Pancreas (tissue), 10 donors: ENCODE data around the gene TAS2R7. TPM values are rescaled to one million over a fixed set of nuclear protein-coding genes. Genes with fewer than 3 reads are reported as not detected.
"Not testable (repeated sequence)": the region's sequence is repeated elsewhere in the genome, so short reads cannot be mapped to it uniquely, and the experiment has no call there.

Source experiments
- ATAC-seq, 4 donors: fragments of 200-7000 bp; cut with Tn5 transposase; one replicate each; pipeline versions ENCODE4 v1.8.0 to v1.9.1; 2020; ENCODE audit warnings: mild to moderate bottlenecking in 4 of 4, moderate library complexity in 4 of 4
- DNase-seq, 6 donors: peaks; one replicate each; pipeline ENCODE4 v3.0.0-alpha.2; 2020
- FAIRE-seq: peaks from 2 replicates; lab custom pipeline; 2012; peaks lifted over from hg19 to GRCh38; lab: Jason Lieb, UNC
- H3K27ac ChIP-seq, 4 donors: fragments of 200-600 bp; sonication (generic); 1 replicate in 3 of 4; 2 replicates in 1 of 4; pipeline versions ENCODE4 v1.5.0 to v1.8.0; 2020
- H3K27me3 ChIP-seq, 4 donors: fragments of 200-600 bp; one replicate each; pipeline ENCODE4 v1.8.0; 2021
- H3K36me3 ChIP-seq, 3 donors: fragments of 200-600 bp; sonication (generic) in 1 of 3; one replicate each; pipeline versions ENCODE4 v1.5.0 to v1.8.0; 2020 to 2021
- H3K4me1 ChIP-seq, 3 donors: fragments of 200-600 bp; one replicate each; pipeline ENCODE4 v1.8.0; 2021
- H3K4me3 ChIP-seq, 4 donors: fragments of 200-600 bp; sonication (generic) in 2 of 4; one replicate each; pipeline versions ENCODE4 v1.5.0 to v1.8.0; 2020 to 2021
- H3K9me3 ChIP-seq, 4 donors: fragments of 200-600 bp; one replicate each; pipeline ENCODE4 v1.8.0; 2021
- WGBS, 2 donors: extraction: QIAGEN DNeasy Blood & Tissue Kit; methylation state at CpG; one replicate each; pipeline ENCODE4 v1.1.7; 2013; 5-methylcytosine and 5-hydroxymethylcytosine counted together
- intact Hi-C, 3 donors: fragments of 100-400 bp; cut with DNase I; formaldehyde crosslinking; loops; one replicate each; pipeline versions ENCODE4 v1.11.1 to v1.14.2; 2022
- polyA plus RNA-seq, 2 donors: library from polyadenylated mRNA; stranded (reverse); fragments of 200-250 nt; gene quantifications; one replicate each; pipeline ENCODE4 v1.2.3, GENCODE V29; 2013
- total RNA-seq, 6 donors: library from RNA; stranded (reverse); fragmentation: NEBNext Ultra II Directional in 4 of 6; extraction: Animal tissue kit (Norgen Biotek cat#: 25700) in 4 of 6; gene quantifications; one replicate each; pipeline versions ENCODE4 v1.2.1 to v1.2.4, GENCODE V29; 2021 to 2023
- TF ChIP-seq, protein P1 (sequence below), 4 donors: fragments of 200-600 bp; sonication (generic) in 3 of 4; IDR thresholded peaks; one replicate each; pipeline versions ENCODE4 v1.5.0 to v1.8.0; 2021; ENCODE audit warnings: antibody characterized with exemption in 4 of 4
- donor health status: healthy with polysubstance abuse.
- donor health status: DM: no; HTN: no; CAD: no; lungs with moderate emphysema.
- donor health status: DM: no; HTN: no; CAD: no.
- donor health status: control.
- donor health status: control.
- donor health status: Bipolar disorder and iron deficiency.
- donor health status: DM: yes; HTN: yes; CAD: no.
- donor health status: DM: no; HTN: no; CAD: no.
- donor health status: DM: no; HTN: no; CAD: no.
- donor health status: DM: yes; HTN: yes; CAD: no.

TAS2R7 gene
- total and polyA plus RNA-seq, 8 donors, result not detected

DNA sequence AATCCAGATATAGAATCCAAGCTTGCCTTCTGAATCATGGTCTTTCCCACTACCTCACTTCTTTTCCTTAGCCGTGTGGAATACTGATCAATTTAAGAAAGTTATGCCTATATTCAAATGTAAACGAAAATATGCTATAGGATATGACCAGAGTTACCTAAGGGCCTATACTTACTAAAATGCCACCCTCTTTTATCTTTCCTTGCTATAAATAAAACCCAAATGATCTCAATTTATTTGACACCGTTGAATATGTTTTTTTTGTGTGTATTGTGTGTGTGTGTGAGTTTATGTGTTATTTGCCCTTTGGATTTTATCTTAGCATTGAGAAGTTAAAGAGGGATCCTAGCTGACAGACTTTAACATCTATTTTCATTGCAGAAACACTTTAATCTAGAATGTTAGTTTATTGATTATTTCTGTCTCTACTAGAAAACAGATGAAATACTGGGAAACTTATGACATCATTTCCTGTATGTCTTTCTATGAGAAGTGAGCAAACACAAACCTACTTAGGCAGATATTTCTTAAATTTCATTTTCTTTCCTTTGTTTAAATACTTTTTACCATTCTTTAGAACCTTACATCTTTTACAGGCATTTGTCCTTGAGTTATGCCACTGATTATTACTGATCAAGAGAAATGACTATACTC is 9.6 kb upstream of the TAS2R7 start:
- DNase-seq (no peak), FAIRE-seq (no peak), ATAC-seq (no peak)
- TF ChIP-seq, protein P1, sequence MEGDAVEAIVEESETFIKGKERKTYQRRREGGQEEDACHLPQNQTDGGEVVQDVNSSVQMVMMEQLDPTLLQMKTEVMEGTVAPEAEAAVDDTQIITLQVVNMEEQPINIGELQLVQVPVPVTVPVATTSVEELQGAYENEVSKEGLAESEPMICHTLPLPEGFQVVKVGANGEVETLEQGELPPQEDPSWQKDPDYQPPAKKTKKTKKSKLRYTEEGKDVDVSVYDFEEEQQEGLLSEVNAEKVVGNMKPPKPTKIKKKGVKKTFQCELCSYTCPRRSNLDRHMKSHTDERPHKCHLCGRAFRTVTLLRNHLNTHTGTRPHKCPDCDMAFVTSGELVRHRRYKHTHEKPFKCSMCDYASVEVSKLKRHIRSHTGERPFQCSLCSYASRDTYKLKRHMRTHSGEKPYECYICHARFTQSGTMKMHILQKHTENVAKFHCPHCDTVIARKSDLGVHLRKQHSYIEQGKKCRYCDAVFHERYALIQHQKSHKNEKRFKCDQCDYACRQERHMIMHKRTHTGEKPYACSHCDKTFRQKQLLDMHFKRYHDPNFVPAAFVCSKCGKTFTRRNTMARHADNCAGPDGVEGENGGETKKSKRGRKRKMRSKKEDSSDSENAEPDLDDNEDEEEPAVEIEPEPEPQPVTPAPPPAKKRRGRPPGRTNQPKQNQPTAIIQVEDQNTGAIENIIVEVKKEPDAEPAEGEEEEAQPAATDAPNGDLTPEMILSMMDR (IDR thresholded peaks at IDR 0.05), result no peak
- Histone ChIP-seq H3K4me3 (no peak overlapping the region), H3K9me3 (no peaks in the 10 kb centered on the region), H3K27ac (no peak overlapping the region), H3K36me3 (no peaks in the 10 kb centered on the region), H3K4me1 (no peaks in the 10 kb centered on the region), H3K27me3 (peaks cover 0 to 7% (median 2%) of the 10 kb centered on the region in 4 donors)
- intact Hi-C loops, result no loop called here
- WGBS, 2 donors, result 67 to 82% methylated on average over 3 of the region's 3 CpGs

- H3K27ac ChIP-seq, result no peak within 1 kb of the TSS
- intact Hi-C loops, result no loop called here
- no peak within 1 kb of the TSS for H3K4me3 ChIP-seq
- H3K4me1 ChIP-seq, result no peaks in the 10 kb centered on the region
- H3K9me3 ChIP-seq, result no peaks in the 10 kb centered on the region
- DNase-seq (no peak), FAIRE-seq (no peak), ATAC-seq (no peak)
- H3K27me3 ChIP-seq, result peaks cover 0 to 7% (median 2%) of the 10 kb centered on the region in 4 donors
- TF ChIP-seq, protein P1 (IDR thresholded peaks at IDR 0.05), result no peak
- H3K36me3 ChIP-seq, result no peaks in the 10 kb centered on the region
These were observed 7.6 kb upstream of the TAS2R7 start, which contains the start of gene TAS2R9 for GRCh38 chr12:10810068-10810467. TSS of gene TAS2R9 (minus strand) at chr12:10810168. CDS start at chr12:10810075, 93 bp downstream.

DNA sequence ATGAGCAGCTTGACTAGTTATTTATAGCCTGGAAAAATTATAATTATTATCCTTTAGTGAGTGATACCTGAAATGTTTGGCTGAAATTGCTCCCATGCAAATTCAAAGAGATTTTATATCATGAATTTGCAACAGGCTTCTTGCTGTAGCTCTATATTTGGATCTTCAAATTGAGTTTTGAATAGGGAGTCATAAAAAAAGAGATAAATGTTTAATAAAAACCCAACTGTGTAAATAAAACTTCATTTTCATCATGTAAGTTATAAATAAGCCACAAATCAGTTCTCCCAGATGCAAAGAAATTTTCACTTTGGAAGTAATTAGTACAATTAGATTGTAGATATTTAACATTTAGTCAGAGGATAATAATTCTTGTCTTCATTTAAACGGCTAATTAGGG is 4.8 kb upstream of the TAS2R7 start, which contains the start of gene TAS2R8:
Gene TAS2R8 (minus strand): TSS at position 101 of the 400 bp plus-strand sequence. CDS start 306 bp downstream, outside the sequence.
- FAIRE-seq, result no peak
- H3K36me3 ChIP-seq, result no peaks in the 10 kb centered on the region
- no peak for DNase-seq
- TF ChIP-seq, protein P1 (IDR thresholded peaks at IDR 0.05), result no peak
- H3K27me3 ChIP-seq, result peaks cover 0 to 4% (median 0%) of the 10 kb centered on the region in 4 donors
- H3K9me3 ChIP-seq, result no peaks in the 10 kb centered on the region
- no peak within 1 kb of the TSS for H3K4me3 ChIP-seq
- intact Hi-C loops, result no loop called here
- WGBS, 2 donors, result 43 to 56% methylated on average over 1 of the region's 1 CpG
- H3K27ac ChIP-seq, result no peak within 1 kb of the TSS
- H3K4me1 ChIP-seq, result no peaks in the 10 kb centered on the region
- no peak for ATAC-seq

GRCh38 chr12:10801741-10802140 is 686 bp downstream of the TAS2R7 start:
- Histone ChIP-seq H3K4me1 (no peaks in the 10 kb centered on the region), H3K36me3 (no peaks in the 10 kb centered on the region), H3K4me3 (no peak overlapping the region), H3K9me3 (no peaks in the 10 kb centered on the region), H3K27me3 (peaks cover 0 to 8% (median 0%) of the 10 kb centered on the region in 4 donors), H3K27ac (no peak overlapping the region)
- FAIRE-seq (no peak), DNase-seq (no peak), ATAC-seq (no peak)
- TF ChIP-seq, protein P1 (IDR thresholded peaks at IDR 0.05), result no peak
- WGBS, 2 donors, result 38% methylated on average over 5 of the region's 5 CpGs
- intact Hi-C loops, result no loop called here

DNA sequence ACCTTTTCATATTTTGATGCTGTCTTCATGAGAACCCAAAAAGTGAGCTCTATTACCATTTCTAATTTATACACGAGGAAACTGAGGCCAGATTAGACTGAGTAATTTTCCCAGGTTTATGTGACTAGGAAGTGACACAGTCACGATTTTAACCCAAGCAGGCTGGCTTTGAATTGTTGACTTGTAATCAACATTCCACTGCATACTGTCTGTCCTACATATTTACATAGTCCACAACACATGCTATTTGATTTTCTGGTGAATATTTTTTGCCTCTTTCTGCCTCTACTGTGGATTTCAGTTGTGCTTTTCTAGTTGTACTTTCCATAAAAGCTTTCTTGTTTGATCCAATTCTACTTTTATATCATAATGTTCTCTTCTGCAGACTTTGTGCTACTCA is 8.2 kb downstream of the TAS2R7 start:
- TF ChIP-seq, protein P1 (IDR thresholded peaks at IDR 0.05), result no peak
- Histone ChIP-seq H3K9me3 (no peaks in the 10 kb centered on the region), H3K4me3 (no peak overlapping the region), H3K27me3 (no peaks in the 10 kb centered on the region), H3K4me1 (no peaks in the 10 kb centered on the region), H3K36me3 (no peaks in the 10 kb centered on the region), H3K27ac (no peak overlapping the region)
- intact Hi-C loops, result no loop called here
- 14 to 15% methylated on average over 2 of the region's 2 CpGs for WGBS, 2 donors
- ATAC-seq, result no peak
- no peak for FAIRE-seq
- DNase-seq, result no peak

- H3K4me3 ChIP-seq, H3K27ac ChIP-seq, FAIRE-seq, H3K9me3 ChIP-seq, H3K27me3 ChIP-seq, H3K4me1 ChIP-seq, DNase-seq, H3K36me3 ChIP-seq, intact Hi-C loops, ATAC-seq: not testable (repeated sequence)
- 88 to 89% methylated on average over 4 of the region's 4 CpGs for WGBS, 2 donors
These were observed 10.7 kb downstream of the TAS2R7 start for GRCh38 chr12:10791769-10792168.
